ENCODE results near the gene PRDX5.

- TF ChIP-seq NFXL1 (IDR thresholded peaks at IDR 0.05; ENCODE audit: borderline replicate concordance), result no peak
- TF ChIP-seq POLR2AphosphoS5 (IDR thresholded peaks at IDR 0.05; ENCODE audit: low read length), result no peak
Observed at GRCh38 chr11:64347193-64347867, 29.4 kb downstream of the PRDX5 start.

Data from GM12878 (cell line).